Measurements from ENCODE around the gene KNSTRN.

Gene KNSTRN

DNA sequence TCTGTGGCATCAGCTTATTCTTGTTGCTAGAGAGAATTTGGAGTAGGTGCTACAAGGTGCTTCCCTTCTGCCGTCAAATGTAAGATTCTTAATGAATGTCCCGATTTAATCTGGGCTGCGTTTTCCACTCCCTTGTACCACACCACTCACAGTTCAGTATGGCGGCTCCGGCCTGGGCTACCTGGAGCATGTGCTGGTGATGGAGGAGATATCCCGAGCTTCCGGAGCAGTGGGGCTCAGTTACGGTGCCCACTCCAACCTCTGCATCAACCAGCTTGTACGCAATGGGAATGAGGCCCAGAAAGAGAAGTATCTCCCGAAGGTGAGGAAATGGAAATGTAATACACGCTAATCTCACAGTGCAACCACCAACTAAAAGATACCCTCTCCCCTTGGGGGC, 28.0 kb downstream of the KNSTRN start:
- no peak overlapping the region for H3K4me2 ChIP-seq
- no peak overlapping the region for H3K9ac ChIP-seq
- no peak for TF ChIP-seq Cebpa-rat (IDR thresholded peaks at IDR 0.05)
- H3K4me3 ChIP-seq: no peak overlapping the region
- no peak overlapping the region for H3K27ac ChIP-seq
- H3K27me3 ChIP-seq: no peaks in the 10 kb centered on the region
- no peaks in the 10 kb centered on the region for H3K9me3 ChIP-seq (replicated peaks in 1 of 11)
- H4K20me1 ChIP-seq: peaks cover 0 to 61% (median 21%) of the 10 kb centered on the region in 11 experiments; a peak in 16 of 22 replicates
- H3K36me3 ChIP-seq: peaks cover 73 to 85% (median 80%) of the 10 kb centered on the region in 11 experiments
- peaks cover 18 to 27% (median 24%) of the 10 kb centered on the region in 10 experiments for H3K4me1 ChIP-seq

DNA sequence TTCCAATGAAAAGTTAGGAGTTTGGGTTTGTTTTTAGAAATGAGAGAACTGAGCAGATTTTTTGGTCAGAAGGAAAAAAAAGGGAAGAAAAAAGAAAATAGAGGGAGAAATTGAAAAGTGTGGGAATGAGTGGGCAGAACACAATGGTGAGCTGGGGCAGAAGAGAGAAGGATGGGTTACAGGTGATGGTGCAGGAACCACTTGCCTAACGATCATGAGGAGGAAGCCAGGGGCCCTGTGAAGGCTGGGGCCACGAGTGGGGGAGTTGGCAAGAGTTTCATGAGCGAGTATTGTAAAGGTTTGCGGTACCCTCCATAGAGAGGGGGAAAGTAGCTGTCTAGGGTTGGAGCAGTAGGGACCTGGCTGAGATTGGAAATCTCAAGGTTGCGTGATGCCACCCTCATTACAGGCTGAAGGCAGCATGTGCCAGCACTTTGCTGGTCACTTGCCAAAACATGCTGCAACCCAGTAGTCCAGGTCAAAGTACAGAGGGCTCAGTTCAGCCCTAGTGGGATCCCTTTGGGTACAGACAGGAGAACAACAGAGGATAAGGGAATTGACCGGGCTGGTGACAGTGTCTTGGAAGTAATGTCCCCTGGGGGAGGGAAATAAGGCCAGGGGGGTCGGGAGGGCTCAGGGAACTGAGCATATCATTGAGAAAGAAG, 29.7 kb downstream of the KNSTRN start:
- no peaks in the 10 kb centered on the region for H3K27me3 ChIP-seq
- H3K9me3 ChIP-seq (replicated peaks in 1 of 11): no peaks in the 10 kb centered on the region
- peaks cover 6 to 16% (median 11%) of the 10 kb centered on the region in 10 experiments for H3K4me1 ChIP-seq
- no peak overlapping the region for H3K4me3 ChIP-seq
- H3K27ac ChIP-seq: no peak overlapping the region
- TF ChIP-seq Cebpa-rat (IDR thresholded peaks at IDR 0.05): no peak
- H4K20me1 ChIP-seq: peaks cover 0 to 73% (median 21%) of the 10 kb centered on the region in 11 experiments; a peak in 16 of 22 replicates
- H3K36me3 ChIP-seq: peaks cover 87 to 100% (median 96%) of the 10 kb centered on the region in 11 experiments
- no peak overlapping the region for H3K4me2 ChIP-seq
- no peak overlapping the region for H3K9ac ChIP-seq

DNA sequence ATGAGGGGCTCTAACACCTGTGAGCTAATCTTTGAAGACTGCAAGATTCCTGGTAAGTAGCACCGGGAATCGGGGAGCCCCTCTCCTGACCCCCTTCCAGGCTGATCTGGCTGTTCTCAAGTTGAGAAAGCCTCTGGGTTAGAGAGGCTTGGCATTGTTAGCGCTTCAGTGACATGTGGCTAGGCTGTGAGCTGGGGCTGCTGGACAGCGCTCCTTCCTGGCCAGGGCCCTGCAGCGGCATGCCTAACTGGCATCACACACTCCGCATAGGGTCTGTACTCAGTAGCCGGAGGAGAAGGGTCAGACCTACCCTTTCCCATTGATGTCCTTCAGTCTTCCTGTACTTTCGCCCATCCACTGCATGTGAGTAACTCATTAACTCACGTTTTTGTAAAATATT, 30.5 kb downstream of the KNSTRN start:
- peaks cover 93 to 100% (median 97%) of the 10 kb centered on the region in 11 experiments for H3K36me3 ChIP-seq
- peak overlapping the region in 1 of 11 experiments; percentile 22; a peak in 2 of 22 replicates for H3K9ac ChIP-seq
- TF ChIP-seq Cebpa-rat (IDR thresholded peaks at IDR 0.05): no peak
- no peak overlapping the region for H3K4me3 ChIP-seq
- peaks cover 0 to 8% (median 3%) of the 10 kb centered on the region in 10 experiments; a peak in 11 of 20 replicates for H3K4me1 ChIP-seq
- no peaks in the 10 kb centered on the region for H3K27me3 ChIP-seq
- H4K20me1 ChIP-seq: peaks cover 0 to 71% (median 13%) of the 10 kb centered on the region in 11 experiments; a peak in 14 of 22 replicates
- H3K4me2 ChIP-seq: no peak overlapping the region
- H3K27ac ChIP-seq: no peak overlapping the region
- H3K9me3 ChIP-seq (replicated peaks in 1 of 11): no peaks in the 10 kb centered on the region

DNA sequence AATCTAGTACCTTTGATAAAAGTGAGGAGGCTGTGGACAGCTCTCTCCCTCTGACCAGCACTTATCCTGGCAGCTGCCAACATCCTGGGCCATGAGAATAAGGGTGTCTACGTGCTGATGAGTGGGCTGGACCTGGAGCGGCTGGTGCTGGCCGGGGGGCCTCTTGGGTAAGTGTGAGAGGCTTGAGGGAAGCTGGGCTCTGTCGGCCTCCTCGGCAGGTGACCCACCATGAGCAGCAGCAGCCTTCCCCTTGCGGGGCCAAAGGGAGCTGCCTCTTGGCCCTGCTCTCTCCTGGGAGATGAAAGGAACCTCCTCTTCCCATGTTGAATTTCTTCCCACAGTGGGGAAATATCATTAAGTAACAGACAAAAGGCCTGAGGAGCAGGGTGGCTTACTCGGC, 32.3 kb downstream of the KNSTRN start:
- H3K9me3 ChIP-seq (replicated peaks in 1 of 11): no peaks in the 10 kb centered on the region
- no peak overlapping the region for H3K4me2 ChIP-seq
- peaks cover 0 to 61% (median 13%) of the 10 kb centered on the region in 11 experiments; a peak in 9 of 22 replicates for H4K20me1 ChIP-seq
- peaks cover 0 to under 1% (median 0%) of the 10 kb centered on the region in 10 experiments; a peak in 1 of 20 replicates for H3K4me1 ChIP-seq
- TF ChIP-seq Cebpa-rat (IDR thresholded peaks at IDR 0.05): no peak
- H3K36me3 ChIP-seq: peaks cover 88 to 95% (median 92%) of the 10 kb centered on the region in 11 experiments
- H3K27ac ChIP-seq: no peak overlapping the region
- no peaks in the 10 kb centered on the region for H3K27me3 ChIP-seq
- H3K9ac ChIP-seq: no peak overlapping the region
- H3K4me3 ChIP-seq: no peak overlapping the region

DNA sequence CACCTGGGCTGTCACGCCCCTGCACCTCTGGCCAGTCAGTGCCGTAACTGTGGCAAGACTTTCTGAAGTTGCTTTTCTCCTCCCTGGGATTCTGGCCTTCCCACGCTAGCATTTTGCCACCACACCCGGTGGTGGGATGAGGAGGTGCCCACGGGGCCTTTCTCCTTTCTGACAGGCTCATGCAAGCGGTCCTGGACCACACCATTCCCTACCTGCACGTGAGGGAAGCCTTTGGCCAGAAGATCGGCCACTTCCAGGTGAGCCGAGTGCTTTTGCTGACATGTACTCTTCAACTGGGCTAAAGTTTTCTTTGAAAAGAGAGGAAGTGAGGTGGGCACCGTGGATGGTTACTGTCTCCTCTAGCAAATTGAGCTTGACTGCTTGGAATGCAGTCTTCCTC, 32.7 kb downstream of the KNSTRN start:
- Histone ChIP-seq H3K27ac (no peak overlapping the region), H3K9ac (no peak overlapping the region), H3K4me1 (peaks cover 0 to 4% (median 0%) of the 10 kb centered on the region in 10 experiments; a peak in 4 of 20 replicates), H3K4me3 (no peak overlapping the region), H3K4me2 (no peak overlapping the region), H3K36me3 (peaks cover 84 to 92% (median 88%) of the 10 kb centered on the region in 11 experiments), H4K20me1 (peaks cover 0 to 61% (median 13%) of the 10 kb centered on the region in 11 experiments; a peak in 9 of 22 replicates), H3K27me3 (no peaks in the 10 kb centered on the region), H3K9me3 (replicated peaks in 1 of 11) (no peaks in the 10 kb centered on the region)
- no peak for TF ChIP-seq Cebpa-rat (IDR thresholded peaks at IDR 0.05)

DNA sequence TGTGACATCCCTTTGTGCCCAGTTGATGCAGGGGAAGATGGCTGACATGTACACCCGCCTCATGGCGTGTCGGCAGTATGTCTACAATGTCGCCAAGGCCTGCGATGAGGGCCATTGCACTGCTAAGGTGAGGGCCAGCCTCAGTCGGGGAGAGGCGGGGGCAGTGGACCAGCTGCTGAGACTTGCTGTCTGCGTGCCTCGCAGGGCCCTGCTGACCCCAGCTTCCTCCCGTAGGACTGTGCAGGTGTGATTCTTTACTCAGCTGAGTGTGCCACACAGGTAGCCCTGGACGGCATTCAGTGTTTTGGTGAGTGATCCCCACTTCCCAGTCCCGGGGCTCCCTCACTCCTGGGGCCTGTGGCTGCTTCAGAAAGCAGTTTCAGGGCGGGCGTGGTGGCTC, 33.5 kb downstream of the KNSTRN start:
- no peaks in the 10 kb centered on the region for H3K27me3 ChIP-seq
- no peak overlapping the region for H3K4me3 ChIP-seq
- no peak overlapping the region for H3K9ac ChIP-seq
- peaks cover 76 to 83% (median 80%) of the 10 kb centered on the region in 11 experiments for H3K36me3 ChIP-seq
- peaks cover 0 to 65% (median 17%) of the 10 kb centered on the region in 11 experiments; a peak in 11 of 22 replicates for H4K20me1 ChIP-seq
- TF ChIP-seq Cebpa-rat (IDR thresholded peaks at IDR 0.05): no peak
- H3K4me2 ChIP-seq: no peak overlapping the region
- peaks cover 2 to 12% (median 6%) of the 10 kb centered on the region in 10 experiments; a peak in 17 of 20 replicates for H3K4me1 ChIP-seq
- H3K27ac ChIP-seq: no peak overlapping the region
- H3K9me3 ChIP-seq (replicated peaks in 1 of 11): no peaks in the 10 kb centered on the region

DNA sequence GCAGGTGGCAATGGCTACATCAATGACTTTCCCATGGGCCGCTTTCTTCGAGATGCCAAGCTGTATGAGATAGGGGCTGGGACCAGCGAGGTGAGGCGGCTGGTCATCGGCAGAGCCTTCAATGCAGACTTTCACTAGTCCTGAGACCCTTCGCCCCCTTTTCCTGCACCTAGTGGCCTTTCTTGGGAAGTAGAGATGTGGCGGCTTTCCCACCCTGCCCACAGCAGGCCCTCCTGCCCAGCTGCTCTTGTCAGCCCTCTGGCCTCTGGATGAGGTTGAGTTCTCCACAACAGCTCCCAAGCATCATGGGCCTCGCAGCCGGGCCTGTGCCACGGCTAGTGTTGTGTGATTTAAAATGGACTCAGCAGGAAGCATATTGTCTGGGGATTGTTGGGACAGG, 35.6 kb downstream of the KNSTRN start:
- Histone ChIP-seq H3K27ac (no peak overlapping the region), H3K4me2 (no peak overlapping the region), H3K9me3 (replicated peaks in 1 of 11) (no peaks in the 10 kb centered on the region), H3K36me3 (peaks cover 55 to 63% (median 59%) of the 10 kb centered on the region in 11 experiments), H3K4me3 (no peak overlapping the region), H4K20me1 (peaks cover 0 to 54% (median 11%) of the 10 kb centered on the region in 11 experiments; a peak in 11 of 22 replicates), H3K27me3 (no peaks in the 10 kb centered on the region), H3K9ac (no peak overlapping the region), H3K4me1 (peaks cover 13 to 24% (median 15%) of the 10 kb centered on the region in 10 experiments; a peak in 19 of 20 replicates)
- no peak for TF ChIP-seq Cebpa-rat (IDR thresholded peaks at IDR 0.05)

DNA sequence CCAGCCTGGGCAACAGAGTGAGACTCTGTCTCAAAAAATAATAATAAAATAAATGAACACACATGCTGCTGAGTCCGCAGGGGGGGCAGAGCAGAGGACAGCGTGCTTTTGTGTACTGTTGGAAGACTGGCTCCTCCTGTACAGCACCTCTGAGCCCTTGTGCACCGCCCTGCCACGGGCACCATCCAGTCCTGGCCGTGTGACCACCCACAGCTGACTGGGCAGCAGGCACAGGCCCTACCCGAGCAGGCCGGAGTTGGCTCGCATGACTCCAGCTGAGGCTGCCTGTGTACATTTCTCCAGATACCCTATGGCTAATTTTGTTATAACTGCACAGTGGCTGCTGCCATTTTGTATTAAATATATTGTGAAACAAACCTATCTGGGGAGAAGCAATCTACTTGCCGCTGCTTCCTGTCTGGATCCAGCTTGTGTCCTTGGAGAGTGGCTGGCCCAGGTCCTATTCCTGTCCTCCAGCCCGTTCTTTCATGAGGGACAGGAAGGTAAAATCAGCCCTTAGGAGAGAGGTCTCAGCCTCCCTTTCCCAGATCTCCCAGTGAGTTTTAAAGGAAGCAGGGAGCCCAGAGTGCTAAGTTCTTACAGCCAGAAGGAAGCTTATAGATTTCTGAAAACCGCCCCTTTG, 37.7 kb downstream of the KNSTRN start:
- peaks cover 13 to 31% (median 16%) of the 10 kb centered on the region in 10 experiments; a peak in 19 of 20 replicates for H3K4me1 ChIP-seq
- peak overlapping the region in 1 of 11 experiments; percentile 78; a peak in 1 of 22 replicates for H3K4me2 ChIP-seq
- TF ChIP-seq Cebpa-rat (IDR thresholded peaks at IDR 0.05): 0 out of 22 replicates have a peak, but pooled peaks of 1 of the 11 experiments have one; percentile 24
- no peak overlapping the region for H3K27ac ChIP-seq
- H4K20me1 ChIP-seq: peaks cover 0 to 45% (median 11%) of the 10 kb centered on the region in 11 experiments; a peak in 11 of 22 replicates
- H3K4me3 ChIP-seq: no peak overlapping the region
- H3K9ac ChIP-seq: no peak overlapping the region
- no peaks in the 10 kb centered on the region for H3K9me3 ChIP-seq (replicated peaks in 1 of 11)
- H3K36me3 ChIP-seq: peaks cover 34 to 42% (median 39%) of the 10 kb centered on the region in 11 experiments
- no peaks in the 10 kb centered on the region for H3K27me3 ChIP-seq

DNA sequence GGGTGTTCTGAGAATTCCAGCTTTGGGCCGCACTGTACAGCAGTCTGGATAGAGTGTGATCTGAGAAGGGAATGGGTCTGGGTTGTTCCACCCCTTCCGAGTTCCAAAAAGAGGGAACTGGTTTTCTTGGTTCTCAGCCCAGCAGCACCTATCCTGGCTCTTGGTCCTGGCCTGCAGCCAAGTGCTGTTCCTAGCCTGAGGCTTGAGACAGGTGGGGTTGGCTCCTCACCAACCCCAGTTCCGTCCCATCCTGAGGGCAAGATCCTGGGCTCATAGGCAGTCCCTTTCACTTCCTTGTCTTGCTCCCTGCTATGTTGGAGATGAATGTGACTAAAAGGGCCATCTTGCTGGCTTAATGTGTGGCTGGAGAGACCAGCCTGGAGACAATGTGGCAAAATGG, 38.3 kb downstream of the KNSTRN start:
- Histone ChIP-seq H3K4me2 (peak overlapping the region in 8 of 11 experiments; percentile 58 to 85 (median 64); a peak in 10 of 22 replicates), H3K27me3 (no peaks in the 10 kb centered on the region), H3K9ac (no peak overlapping the region; a peak in 1 of 22 replicates), H3K4me3 (no peak overlapping the region), H3K4me1 (peaks cover 13 to 31% (median 16%) of the 10 kb centered on the region in 10 experiments; a peak in 19 of 20 replicates), H3K36me3 (peaks cover 28 to 36% (median 33%) of the 10 kb centered on the region in 11 experiments), H3K27ac (no peak overlapping the region), H3K9me3 (replicated peaks in 1 of 11) (no peaks in the 10 kb centered on the region), H4K20me1 (peaks cover 0 to 39% (median 11%) of the 10 kb centered on the region in 11 experiments; a peak in 11 of 22 replicates)
- no peak for TF ChIP-seq Cebpa-rat (IDR thresholded peaks at IDR 0.05)
